HG03469 (cell line): Measurements from ENCODE around the gene KSR2.

Experiments
- ATAC-seq: cut with Tn5 transposase; IDR thresholded peaks from one replicate; pipeline ENCODE4 v1.9.1; 2021; ENCODE audit warnings: mild to moderate bottlenecking, moderate library complexity, moderate number of reproducible peaks; ENCODE audit not compliant: unreplicated experiment

Gene KSR2

DNA sequence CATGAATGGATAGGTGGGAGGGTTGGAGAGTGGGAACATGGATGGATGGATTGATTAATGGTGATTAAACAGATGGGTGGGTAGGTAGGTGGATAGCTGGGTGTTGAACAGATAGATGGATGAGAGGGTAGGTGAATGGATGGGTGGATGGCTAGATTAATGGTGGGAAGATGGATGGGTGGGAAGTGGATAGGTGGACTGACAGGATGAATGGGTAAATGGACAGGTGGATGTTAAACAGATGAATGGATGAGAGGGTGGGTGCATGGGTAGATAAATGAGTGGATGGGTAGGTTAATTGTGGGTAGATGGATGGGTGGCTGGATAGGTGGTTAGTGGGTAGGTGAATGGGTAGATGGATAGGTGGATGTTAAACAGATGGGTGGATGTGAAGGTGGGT lies 460.3 kb downstream of the KSR2 start:
- no peak for ATAC-seq

GRCh38 chr12:117507548-117507947 lies 461.2 kb downstream of the KSR2 start:
- ATAC-seq = no peak

DNA sequence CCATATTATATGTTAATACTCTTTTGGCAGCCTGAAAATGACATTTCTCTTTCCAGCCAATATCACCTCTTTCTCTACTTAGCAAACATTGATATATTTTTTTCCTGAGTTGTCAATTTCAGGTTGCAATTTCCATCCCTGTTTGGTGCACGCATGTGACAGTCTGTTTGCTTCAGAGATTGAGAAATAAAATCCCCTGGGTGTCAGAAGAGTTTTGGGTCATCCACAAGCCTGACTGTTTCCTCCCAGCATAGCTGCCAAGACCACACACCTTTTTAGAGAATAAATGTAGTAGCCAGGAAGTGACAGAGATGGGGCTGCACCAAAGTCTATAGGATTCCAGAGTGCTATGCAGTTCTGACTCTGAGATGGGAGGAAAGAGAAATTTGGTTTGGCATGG lies 462.5 kb downstream of the KSR2 start:
- no peak for ATAC-seq

DNA sequence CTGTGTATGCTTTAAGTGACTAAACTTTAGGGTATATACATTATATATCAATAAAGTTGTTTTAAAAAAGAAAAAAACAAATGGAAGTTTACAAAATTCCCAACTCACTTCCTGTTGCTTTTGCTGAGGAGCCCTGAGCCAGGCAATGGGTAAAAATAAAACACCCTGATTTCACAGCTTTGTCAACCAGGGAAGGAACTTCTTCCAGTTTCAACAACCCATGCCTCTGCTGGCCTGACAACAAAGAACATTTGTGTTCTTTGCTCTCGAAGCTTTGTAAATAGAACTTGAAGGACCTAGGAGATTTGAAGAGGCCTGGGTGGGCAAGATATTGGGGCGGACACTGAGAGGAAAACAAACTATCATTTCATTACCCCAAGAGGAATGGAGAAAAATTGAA lies 466.2 kb downstream of the KSR2 start:
- no peak for ATAC-seq

GRCh38 chr12:117502233-117502632 lies 466.6 kb downstream of the KSR2 start:
- ATAC-seq = no peak

DNA sequence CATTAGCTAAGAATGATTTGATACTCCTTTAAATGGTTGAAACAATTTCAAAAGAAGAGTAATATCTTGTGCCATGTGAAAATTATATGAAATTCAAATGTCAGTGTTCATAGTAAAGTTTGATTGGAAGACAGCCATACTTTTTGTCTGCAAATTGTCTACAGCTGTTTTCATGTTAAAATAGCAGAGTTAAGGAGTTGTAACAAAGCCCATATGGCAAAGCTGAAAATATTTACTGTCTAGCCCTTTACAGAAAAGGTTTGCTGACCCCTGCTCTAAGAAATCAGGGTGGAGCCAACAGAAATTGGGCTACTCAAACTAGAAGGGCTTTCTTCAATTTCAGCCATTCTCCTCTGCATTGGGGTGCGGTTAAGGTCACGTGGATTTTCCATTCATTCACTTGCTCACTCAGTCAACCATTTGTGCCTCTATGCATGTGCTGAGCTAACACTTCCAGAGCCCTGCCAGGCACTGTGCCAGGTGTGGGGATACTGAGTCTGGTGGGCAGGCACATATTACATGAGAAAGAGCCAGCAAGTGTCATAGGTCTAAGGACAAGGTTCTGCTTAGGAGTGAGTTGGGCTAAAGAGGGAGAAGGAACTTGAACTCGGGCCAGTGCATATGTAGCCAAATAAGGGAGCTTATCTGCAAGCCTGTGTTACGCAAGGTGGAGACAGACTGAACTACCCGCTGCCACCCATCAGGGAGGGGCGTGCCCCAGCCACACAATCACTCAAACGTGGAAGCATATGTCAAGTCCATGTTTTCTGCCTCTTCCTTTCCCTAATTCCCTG lies 467.5 kb downstream of the KSR2 start:
- no peak for ATAC-seq

DNA sequence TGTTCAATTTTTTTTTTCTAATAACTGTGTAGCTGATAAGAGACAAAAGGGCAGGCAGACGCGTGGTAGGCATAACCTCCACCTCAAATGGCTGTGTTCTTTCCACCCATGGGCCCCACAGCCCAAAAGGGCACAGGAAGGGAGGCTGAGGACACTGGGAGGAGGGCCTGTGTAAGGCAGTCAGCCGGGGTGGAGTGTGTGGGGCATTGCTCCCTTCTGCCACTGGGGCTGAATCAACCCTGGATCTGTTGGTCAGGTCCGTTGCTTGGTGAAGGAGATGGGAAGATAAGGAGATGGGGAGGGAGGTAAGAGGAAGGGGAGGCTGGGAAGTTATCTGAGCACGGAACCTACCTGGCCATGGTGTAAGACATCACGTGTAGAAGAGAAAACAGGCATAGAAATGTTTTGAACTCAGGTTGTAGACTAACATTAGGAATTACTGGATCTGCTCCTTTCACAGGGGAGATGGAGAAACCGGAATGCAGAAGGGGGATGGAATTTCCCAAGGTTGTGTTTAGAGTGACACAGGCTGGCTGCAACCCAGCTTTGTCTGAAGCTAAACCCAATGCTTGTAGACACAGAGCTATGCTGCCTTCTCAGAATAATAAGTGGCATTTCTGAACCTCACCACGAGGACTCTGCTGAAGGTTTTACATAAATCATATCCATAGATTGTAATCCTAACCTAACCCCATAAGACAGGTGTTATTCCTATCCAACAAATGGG lies 468.9 kb downstream of the KSR2 start:
- no peak for ATAC-seq

- no peak for ATAC-seq
Observed at GRCh38 chr12:117498880-117499279, 469.9 kb downstream of the KSR2 start.

- ATAC-seq = no peak
Observed at GRCh38 chr12:117498256-117498655, 470.5 kb downstream of the KSR2 start.

DNA sequence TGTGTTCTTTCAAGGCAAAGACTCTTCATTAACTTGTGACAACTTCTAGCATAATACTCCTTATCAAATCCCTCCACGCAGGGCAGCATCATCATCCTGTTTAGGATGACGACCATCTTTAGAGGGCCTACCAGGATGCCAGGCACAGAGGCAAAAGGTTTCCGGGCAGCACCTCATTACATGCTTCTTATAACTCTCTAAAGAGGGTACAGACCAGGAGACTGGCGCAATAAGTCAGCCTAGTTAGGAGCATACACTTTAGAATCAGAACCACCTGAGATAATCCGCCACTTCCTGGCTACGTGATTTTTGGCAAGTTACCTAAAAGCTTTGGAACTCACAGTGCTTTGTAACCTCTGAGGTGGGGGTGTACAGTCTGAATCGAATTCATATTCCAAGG lies 471.4 kb downstream of the KSR2 start:
- no peak for ATAC-seq

DNA sequence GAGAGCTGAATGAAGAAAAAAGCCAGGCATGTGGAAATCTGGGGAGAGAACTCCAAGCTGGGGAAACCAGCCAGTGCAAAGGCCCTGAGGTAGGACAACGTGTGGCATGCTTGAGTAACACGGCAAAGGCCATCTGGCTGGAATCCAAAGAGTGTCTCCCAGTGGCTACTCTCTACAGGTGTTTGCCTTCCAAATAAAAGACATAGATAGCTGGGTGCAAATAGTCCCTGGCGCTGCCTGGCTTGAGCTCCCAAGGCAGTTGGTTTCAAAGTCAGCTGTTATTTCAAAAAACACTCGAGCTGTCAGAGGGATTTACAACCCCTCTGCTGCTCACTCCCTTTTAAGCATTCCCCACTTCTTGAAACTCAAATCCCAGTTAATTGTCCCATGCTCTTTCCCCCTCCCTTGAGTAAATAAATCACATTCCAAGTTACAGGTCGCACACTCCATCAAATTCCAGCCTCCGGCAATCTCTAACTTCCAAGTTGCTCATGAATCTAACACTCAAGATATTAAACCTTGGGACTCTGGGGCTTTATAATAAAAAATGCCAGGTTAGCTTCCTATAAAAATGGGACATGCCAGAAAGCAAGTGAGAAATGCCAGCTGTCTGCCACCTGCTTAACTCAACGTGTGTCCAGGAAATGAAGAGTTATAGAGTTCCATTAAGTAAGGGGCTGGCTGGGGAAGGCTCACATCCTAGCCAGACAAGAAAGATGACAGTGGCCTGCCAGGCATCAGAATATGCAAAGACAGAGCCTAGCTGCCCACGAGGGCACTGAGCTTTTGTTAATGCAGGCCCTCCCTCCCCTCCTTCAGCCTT lies 473.7 kb downstream of the KSR2 start:
- no peak for ATAC-seq

- no peak for ATAC-seq
Observed at GRCh38 chr12:117491711-117492110, 477.1 kb downstream of the KSR2 start.

GRCh38 chr12:117490130-117490529 lies 478.7 kb downstream of the KSR2 start:
- no peak for ATAC-seq

DNA sequence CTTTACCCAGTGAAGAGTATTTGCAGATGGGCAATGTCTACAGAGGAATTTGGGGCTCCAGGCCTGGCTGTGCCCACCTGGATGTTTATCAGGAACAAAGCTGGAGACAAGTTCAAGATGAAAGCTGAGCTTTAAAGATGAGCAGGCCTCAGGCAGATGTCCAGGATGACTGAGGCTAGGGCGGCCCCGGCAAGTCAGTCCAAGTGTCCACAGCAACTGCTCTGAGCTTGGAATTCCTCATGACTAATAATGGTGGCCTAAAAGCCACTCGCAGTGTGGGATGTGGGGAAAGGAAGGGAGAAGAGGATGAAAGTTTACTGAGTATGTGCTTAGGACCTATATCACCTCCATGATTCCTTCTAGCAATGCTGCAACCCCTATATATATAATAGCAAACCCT lies 479.1 kb downstream of the KSR2 start:
- no peak for ATAC-seq

DNA sequence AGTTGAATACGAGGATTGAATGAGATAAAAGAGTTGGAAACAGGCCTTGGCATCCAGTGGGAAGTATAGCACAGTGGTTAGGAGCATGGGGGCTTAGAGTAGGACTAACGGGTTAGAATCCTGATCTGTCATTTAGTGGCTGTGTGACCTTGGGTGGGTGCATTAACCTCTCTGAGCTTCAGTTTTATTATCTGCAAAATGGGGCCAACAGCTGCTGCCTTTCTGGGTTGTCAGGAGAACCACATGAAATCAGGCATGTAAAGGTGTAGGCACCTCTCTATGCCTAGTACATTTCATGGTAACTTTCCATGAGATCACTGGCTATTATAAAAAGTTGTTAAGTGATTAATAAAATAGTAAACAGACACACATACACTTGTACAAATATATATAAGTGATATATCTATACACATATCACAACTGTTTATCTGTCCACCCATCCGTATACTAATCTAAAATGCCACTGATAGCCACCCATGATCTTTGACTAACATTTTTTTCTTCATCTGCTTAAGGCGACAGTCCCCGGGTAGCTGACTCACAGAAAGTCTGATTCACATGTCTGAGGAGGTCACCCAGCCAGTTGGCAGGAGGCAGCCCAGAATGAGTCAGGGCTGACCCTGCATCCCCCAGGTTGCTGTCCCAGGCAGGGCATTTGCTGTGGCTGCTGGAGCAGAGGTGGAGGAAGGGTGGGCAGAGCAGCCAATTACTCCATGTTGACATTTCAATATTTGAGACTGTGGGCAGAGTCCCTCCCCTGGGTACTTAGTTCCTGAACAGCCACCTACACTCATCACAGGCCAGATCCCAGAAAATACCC lies 481.7 kb downstream of the KSR2 start:
- no peak for ATAC-seq

GRCh38 chr12:117485984-117486839 lies 482.6 kb downstream of the KSR2 start:
- no peak for ATAC-seq

DNA sequence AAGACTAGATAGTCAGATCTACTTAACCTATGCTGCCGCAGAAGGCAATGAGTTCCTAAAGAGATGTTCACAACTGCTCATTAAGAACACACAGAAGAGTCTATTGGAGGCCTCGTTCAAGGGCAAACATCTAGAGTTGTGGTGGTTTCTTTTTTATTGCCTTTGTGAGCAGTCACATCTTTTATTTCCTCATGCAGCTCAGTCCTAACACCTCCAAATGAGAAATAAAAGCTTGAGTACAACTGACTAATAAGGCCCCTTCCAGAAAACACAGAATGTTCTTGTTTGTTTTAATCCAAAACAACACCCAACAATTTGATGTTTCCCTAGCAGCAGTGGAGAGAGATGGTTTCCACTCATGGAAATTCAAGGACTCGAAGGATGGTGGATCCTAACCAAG lies 483.9 kb downstream of the KSR2 start:
- no peak for ATAC-seq

DNA sequence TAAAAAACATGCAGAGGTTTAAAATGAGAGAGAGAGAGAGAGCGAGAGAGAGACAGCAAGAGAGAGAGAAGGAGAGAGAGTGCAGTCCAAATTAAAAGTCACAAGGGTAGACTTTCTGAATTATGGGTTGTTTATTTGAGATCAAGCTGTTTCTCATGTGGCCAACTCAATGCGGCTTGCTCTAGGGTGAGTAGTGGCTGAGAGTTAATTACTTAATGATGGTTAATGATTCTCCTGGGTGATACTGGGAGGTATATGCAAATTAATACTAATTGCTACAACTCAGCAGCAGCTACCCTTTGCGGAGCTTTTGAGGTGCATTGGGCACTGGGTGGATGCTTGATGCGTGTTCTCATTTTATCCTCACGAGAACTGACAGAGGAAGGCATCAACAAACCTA lies 485.3 kb downstream of the KSR2 start:
- ATAC-seq = no peak

DNA sequence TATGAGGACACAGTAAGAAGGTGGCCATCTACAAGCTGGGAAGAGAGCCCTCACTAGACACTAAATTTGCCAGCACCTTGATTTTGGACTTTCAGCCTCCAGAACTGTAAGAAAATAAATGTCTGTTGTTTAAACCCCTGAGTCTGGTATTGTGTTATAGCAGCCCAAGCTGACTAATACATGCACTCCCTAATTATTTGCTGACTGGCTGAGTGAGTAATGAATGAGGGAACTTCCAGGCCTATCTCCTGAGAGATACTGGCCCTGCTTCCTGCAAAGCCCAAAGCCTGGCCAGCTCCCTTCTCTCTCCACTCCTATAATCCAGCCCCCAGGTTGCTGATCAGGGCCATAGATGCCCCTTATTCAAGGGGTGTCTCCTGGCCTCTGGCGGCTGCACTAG lies 487.3 kb downstream of the KSR2 start:
- no peak for ATAC-seq

GRCh38 chr12:117476341-117476740 lies 492.4 kb downstream of the KSR2 start:
- no peak for ATAC-seq
